HEK293 (cell line): ENCODE results near the gene ERICH4.

Experiments
- GLIS2 ChIP-seq: fragments of 450-650 bp; formaldehyde crosslinking; IDR thresholded peaks from 2 replicates; pipeline ENCODE4 v1.5.1; 2016; ENCODE audit warnings: missing biosample characterization, missing genetic modification characterization
- IKZF3 ChIP-seq: fragments of 450-650 bp; IDR thresholded peaks from 2 replicates; pipeline ENCODE4 v1.5.0; 2018; ENCODE audit warnings: missing biosample characterization, mild to moderate bottlenecking, missing genetic modification characterization, moderate library complexity
- KLF16 ChIP-seq: fragments of 450-650 bp; formaldehyde crosslinking; IDR thresholded peaks from 2 replicates; pipeline ENCODE4 v1.5.1; 2017; ENCODE audit warnings: missing biosample characterization, missing genetic modification characterization
- MZF1 ChIP-seq: fragments of 450-650 bp; formaldehyde crosslinking; IDR thresholded peaks from 2 replicates; pipeline ENCODE4 v1.5.1; 2017; ENCODE audit warnings: missing biosample characterization, missing genetic modification characterization, borderline replicate concordance
- SCRT2 ChIP-seq: fragments of 450-650 bp; formaldehyde crosslinking; IDR thresholded peaks from 2 replicates; pipeline ENCODE4 v1.5.1; 2016; ENCODE audit warnings: missing biosample characterization, missing genetic modification characterization
- TCF7L2 ChIP-seq: IDR thresholded peaks from 2 replicates; pipeline ENCODE4 v1.6.1; 2011; ENCODE audit warnings: low read depth, mild to moderate bottlenecking, inconsistent platforms, low read length, moderate library complexity, borderline replicate concordance
- WT1 ChIP-seq: fragments of 450-650 bp; formaldehyde crosslinking; IDR thresholded peaks from 2 replicates; pipeline ENCODE4 v1.5.1; 2016; ENCODE audit warnings: missing biosample characterization, missing genetic modification characterization
- YY1 ChIP-seq: fragments of 450-650 bp; formaldehyde crosslinking; IDR thresholded peaks from 2 replicates; pipeline ENCODE4 v1.5.1; 2018; ENCODE audit warnings: missing biosample characterization, missing genetic modification characterization
- ZBTB48 ChIP-seq: fragments of 450-650 bp; formaldehyde crosslinking; IDR thresholded peaks from 2 replicates; pipeline ENCODE4 v1.5.1; 2016; ENCODE audit warnings: missing biosample characterization, missing genetic modification characterization
- ZBTB8A ChIP-seq: fragments of 450-650 bp; formaldehyde crosslinking; IDR thresholded peaks from 2 replicates; pipeline ENCODE4 v1.5.1; 2016; ENCODE audit warnings: missing biosample characterization, missing genetic modification characterization
- ZNF121 ChIP-seq: fragments of 450-650 bp; formaldehyde crosslinking; IDR thresholded peaks from 2 replicates; pipeline ENCODE4 v1.5.1; 2016; ENCODE audit warnings: missing biosample characterization, missing genetic modification characterization
- ZNF23 ChIP-seq: fragments of 450-650 bp; formaldehyde crosslinking; IDR thresholded peaks from 2 replicates; pipeline ENCODE4 v1.5.1; 2016; ENCODE audit warnings: missing biosample characterization, missing genetic modification characterization, borderline replicate concordance
- ZNF335 ChIP-seq: fragments of 450-650 bp; formaldehyde crosslinking; conservative IDR thresholded peaks from 2 replicates; pipeline ENCODE4 v1.5.1; 2016; ENCODE audit warnings: missing biosample characterization, missing genetic modification characterization
- ZNF341 ChIP-seq: fragments of 450-650 bp; formaldehyde crosslinking; IDR thresholded peaks from 2 replicates; pipeline ENCODE4; 2016; ENCODE audit warnings: low read depth, missing biosample characterization, missing genetic modification characterization
- ZNF501 ChIP-seq: fragments of 450-650 bp; formaldehyde crosslinking; IDR thresholded peaks from 2 replicates; pipeline ENCODE4 v1.5.1; 2016; ENCODE audit warnings: missing biosample characterization, missing genetic modification characterization
- ZNF76 ChIP-seq: fragments of 450-650 bp; formaldehyde crosslinking; IDR thresholded peaks from 2 replicates; pipeline ENCODE4; 2016; ENCODE audit warnings: low read depth, missing biosample characterization, missing genetic modification characterization, borderline replicate concordance
- ZSCAN30 ChIP-seq: fragments of 450-650 bp; IDR thresholded peaks from 2 replicates; pipeline ENCODE4 v1.5.1; 2018; ENCODE audit warnings: missing biosample characterization, mild to moderate bottlenecking, missing genetic modification characterization, moderate library complexity
- ZXDB ChIP-seq: fragments of 450-650 bp; formaldehyde crosslinking; IDR thresholded peaks from 2 replicates; pipeline ENCODE4 v1.5.1; 2016; ENCODE audit warnings: missing biosample characterization, missing genetic modification characterization
- TF ChIP-seq, protein P1 (sequence below): fragments of 450-650 bp; formaldehyde crosslinking; IDR thresholded peaks from 2 replicates; pipeline ENCODE4 v1.5.1; 2016; ENCODE audit warnings: missing biosample characterization, missing genetic modification characterization
- TF ChIP-seq, protein P2 (sequence below): fragments of 450-650 bp; formaldehyde crosslinking; IDR thresholded peaks from 2 replicates; pipeline ENCODE4 v1.5.1; 2016; ENCODE audit warnings: missing biosample characterization, missing genetic modification characterization
- TF ChIP-seq, protein P3 (sequence below): fragments of 450-650 bp; IDR thresholded peaks from 2 replicates; pipeline ENCODE4 v1.5.1; 2018; ENCODE audit warnings: missing biosample characterization, missing genetic modification characterization
- TF ChIP-seq, protein P4 (sequence below): fragments of 450-650 bp; formaldehyde crosslinking; IDR thresholded peaks from 2 replicates; pipeline ENCODE4 v1.5.1; 2016; ENCODE audit warnings: missing biosample characterization, missing genetic modification characterization
- TF ChIP-seq, protein P5 (sequence below): fragments of 450-650 bp; formaldehyde crosslinking; IDR thresholded peaks from 2 replicates; pipeline ENCODE4 v1.5.1; 2016; ENCODE audit warnings: missing biosample characterization, missing genetic modification characterization
- TF ChIP-seq, protein P6 (sequence below): fragments of 450-650 bp; formaldehyde crosslinking; IDR thresholded peaks from 2 replicates; pipeline ENCODE4 v1.5.1; 2016; ENCODE audit warnings: missing biosample characterization, missing genetic modification characterization

ERICH4 gene

DNA sequence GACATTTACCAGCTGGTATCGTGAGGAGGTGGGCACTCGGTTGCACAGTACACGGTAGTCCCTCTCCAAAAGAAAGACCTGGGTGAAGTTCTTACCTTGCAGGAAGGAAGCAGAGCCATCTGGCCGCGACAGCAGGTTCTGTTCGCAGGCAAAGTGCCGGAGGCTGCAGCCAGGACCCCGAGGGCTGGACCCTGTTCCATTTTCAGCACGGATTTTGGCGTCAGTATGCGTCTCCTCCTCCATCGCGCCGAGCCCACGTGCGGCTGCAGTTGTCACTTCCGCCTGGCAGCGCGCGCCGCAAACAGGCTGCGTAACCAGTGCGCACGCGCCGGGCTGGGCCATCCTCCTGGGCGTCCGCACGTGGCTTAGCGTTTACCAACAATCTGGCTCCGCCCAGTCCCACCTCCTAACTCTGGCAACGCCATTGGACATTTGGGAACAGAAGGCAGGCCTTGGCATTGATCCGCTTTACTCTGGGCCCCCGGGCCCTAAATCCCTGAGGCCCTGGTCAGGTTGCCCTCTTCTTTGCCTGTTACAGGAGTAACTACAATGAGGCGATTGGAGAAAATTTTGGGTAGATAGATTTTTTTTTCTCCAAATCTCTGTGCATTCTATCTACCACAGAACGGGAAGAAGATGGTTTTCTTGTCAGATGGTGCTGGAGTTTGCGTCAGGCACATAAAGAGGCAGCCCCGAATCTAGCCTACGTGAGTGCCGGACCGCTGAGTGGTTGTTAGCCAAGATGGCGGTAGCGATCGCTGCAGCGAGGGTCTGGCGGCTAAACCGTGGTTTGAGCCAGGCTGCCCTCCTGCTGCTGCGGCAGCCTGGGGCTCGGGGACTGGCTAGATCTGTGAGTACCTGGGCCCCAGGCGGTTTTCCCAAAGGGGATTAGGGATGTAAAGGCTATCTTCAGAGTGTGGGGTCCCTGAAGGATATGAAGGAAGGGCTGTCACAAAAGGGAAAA lies 45.6 kb upstream of the ERICH4 start, which contains the start of the genes BCKDHA and EXOSC5 (continued):
- TF ChIP-seq IKZF3 = peak; percentile 70; the same call in 1 of the 2 replicates
- TF ChIP-seq ZBTB48 (tag by site-specific recombination) = peak; percentile 68
- TF ChIP-seq, protein P1, sequence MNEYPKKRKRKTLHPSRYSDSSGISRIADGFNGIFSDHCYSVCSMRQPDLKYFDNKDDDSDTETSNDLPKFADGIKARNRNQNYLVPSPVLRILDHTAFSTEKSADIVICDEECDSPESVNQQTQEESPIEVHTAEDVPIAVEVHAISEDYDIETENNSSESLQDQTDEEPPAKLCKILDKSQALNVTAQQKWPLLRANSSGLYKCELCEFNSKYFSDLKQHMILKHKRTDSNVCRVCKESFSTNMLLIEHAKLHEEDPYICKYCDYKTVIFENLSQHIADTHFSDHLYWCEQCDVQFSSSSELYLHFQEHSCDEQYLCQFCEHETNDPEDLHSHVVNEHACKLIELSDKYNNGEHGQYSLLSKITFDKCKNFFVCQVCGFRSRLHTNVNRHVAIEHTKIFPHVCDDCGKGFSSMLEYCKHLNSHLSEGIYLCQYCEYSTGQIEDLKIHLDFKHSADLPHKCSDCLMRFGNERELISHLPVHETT = peak; percentile 89
- no peak; the same call in none of the 2 replicates for TF ChIP-seq KLF16 (tag by site-specific recombination)
- TF ChIP-seq GLIS2 (tag by site-specific recombination) = no peak
- no peak for TF ChIP-seq TCF7L2
- peak; percentile 51 for TF ChIP-seq WT1 (tag by site-specific recombination)
- TF ChIP-seq, protein P2, sequence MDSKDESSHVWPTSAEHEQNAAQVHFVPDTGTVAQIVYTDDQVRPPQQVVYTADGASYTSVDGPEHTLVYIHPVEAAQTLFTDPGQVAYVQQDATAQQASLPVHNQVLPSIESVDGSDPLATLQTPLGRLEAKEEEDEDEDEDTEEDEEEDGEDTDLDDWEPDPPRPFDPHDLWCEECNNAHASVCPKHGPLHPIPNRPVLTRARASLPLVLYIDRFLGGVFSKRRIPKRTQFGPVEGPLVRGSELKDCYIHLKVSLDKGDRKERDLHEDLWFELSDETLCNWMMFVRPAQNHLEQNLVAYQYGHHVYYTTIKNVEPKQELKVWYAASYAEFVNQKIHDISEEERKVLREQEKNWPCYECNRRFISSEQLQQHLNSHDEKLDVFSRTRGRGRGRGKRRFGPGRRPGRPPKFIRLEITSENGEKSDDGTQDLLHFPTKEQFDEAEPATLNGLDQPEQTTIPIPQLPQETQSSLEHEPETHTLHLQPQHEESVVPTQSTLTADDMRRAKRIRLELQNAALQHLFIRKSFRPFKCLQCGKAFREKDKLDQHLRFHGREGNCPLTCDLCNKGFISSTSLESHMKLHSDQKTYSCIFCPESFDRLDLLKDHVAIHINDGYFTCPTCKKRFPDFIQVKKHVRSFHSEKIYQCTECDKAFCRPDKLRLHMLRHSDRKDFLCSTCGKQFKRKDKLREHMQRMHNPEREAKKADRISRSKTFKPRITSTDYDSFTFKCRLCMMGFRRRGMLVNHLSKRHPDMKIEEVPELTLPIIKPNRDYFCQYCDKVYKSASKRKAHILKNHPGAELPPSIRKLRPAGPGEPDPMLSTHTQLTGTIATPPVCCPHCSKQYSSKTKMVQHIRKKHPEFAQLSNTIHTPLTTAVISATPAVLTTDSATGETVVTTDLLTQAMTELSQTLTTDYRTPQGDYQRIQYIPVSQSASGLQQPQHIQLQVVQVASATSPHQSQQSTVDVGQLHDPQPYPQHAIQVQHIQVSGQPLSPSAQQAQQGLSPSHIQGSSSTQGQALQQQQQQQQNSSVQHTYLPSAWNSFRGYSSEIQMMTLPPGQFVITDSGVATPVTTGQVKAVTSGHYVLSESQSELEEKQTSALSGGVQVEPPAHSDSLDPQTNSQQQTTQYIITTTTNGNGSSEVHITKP (tag by site-specific recombination) = peak; percentile 51
- no peak for TF ChIP-seq ZNF341 (tag by site-specific recombination)
- TF ChIP-seq, protein P3, sequence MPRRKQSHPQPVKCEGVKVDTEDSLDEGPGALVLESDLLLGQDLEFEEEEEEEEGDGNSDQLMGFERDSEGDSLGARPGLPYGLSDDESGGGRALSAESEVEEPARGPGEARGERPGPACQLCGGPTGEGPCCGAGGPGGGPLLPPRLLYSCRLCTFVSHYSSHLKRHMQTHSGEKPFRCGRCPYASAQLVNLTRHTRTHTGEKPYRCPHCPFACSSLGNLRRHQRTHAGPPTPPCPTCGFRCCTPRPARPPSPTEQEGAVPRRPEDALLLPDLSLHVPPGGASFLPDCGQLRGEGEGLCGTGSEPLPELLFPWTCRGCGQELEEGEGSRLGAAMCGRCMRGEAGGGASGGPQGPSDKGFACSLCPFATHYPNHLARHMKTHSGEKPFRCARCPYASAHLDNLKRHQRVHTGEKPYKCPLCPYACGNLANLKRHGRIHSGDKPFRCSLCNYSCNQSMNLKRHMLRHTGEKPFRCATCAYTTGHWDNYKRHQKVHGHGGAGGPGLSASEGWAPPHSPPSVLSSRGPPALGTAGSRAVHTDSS (tag by site-specific recombination) = 0 out of 2 replicates have a peak, but pooled peaks have one; percentile 11
- TF ChIP-seq, protein P4, sequence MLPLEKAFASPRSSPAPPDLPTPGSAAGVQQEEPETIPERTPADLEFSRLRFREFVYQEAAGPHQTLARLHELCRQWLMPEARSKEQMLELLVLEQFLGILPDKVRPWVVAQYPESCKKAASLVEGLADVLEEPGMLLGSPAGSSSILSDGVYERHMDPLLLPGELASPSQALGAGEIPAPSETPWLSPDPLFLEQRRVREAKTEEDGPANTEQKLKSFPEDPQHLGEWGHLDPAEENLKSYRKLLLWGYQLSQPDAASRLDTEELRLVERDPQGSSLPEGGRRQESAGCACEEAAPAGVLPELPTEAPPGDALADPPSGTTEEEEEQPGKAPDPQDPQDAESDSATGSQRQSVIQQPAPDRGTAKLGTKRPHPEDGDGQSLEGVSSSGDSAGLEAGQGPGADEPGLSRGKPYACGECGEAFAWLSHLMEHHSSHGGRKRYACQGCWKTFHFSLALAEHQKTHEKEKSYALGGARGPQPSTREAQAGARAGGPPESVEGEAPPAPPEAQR (tag by site-specific recombination) = peak; percentile 74; the same call in 1 of the 2 replicates
- TF ChIP-seq, protein P5, sequence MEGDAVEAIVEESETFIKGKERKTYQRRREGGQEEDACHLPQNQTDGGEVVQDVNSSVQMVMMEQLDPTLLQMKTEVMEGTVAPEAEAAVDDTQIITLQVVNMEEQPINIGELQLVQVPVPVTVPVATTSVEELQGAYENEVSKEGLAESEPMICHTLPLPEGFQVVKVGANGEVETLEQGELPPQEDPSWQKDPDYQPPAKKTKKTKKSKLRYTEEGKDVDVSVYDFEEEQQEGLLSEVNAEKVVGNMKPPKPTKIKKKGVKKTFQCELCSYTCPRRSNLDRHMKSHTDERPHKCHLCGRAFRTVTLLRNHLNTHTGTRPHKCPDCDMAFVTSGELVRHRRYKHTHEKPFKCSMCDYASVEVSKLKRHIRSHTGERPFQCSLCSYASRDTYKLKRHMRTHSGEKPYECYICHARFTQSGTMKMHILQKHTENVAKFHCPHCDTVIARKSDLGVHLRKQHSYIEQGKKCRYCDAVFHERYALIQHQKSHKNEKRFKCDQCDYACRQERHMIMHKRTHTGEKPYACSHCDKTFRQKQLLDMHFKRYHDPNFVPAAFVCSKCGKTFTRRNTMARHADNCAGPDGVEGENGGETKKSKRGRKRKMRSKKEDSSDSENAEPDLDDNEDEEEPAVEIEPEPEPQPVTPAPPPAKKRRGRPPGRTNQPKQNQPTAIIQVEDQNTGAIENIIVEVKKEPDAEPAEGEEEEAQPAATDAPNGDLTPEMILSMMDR = peak; percentile 29; the same call in 1 of the 2 replicates
- TF ChIP-seq, protein P6, sequence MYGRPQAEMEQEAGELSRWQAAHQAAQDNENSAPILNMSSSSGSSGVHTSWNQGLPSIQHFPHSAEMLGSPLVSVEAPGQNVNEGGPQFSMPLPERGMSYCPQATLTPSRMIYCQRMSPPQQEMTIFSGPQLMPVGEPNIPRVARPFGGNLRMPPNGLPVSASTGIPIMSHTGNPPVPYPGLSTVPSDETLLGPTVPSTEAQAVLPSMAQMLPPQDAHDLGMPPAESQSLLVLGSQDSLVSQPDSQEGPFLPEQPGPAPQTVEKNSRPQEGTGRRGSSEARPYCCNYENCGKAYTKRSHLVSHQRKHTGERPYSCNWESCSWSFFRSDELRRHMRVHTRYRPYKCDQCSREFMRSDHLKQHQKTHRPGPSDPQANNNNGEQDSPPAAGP (tag by site-specific recombination) = peak; percentile 42; the same call in 1 of the 2 replicates
- no peak for TF ChIP-seq ZNF121 (tag by site-specific recombination)
- no peak for TF ChIP-seq ZNF23 (tag by site-specific recombination)
- peak; percentile 55 for TF ChIP-seq ZNF76 (tag by site-specific recombination)
- TF ChIP-seq ZNF501 (tag by site-specific recombination) = peak; percentile 36
- no peak for TF ChIP-seq MZF1
- TF ChIP-seq SCRT2 = peak; percentile 45; the same call in 1 of the 2 replicates
- TF ChIP-seq YY1 (tag by site-specific recombination) = peak; percentile 93
- peak; percentile 75 for TF ChIP-seq ZSCAN30 (tag by site-specific recombination)
- TF ChIP-seq ZNF335 = peak; percentile 100
- peak; percentile 95 for TF ChIP-seq ZXDB (tag by site-specific recombination)
- no peak for TF ChIP-seq ZBTB8A (tag by site-specific recombination)
